Non-pigmented ciliary epithelial cell (primary cell): ENCODE data around the gene RASGEF1C.

Source experiments
- DNase-seq: peaks from one replicate; pipeline ENCODE4 v3.0.0-alpha.2; 2010; ENCODE audit warnings: low read depth

Gene RASGEF1C

DNA sequence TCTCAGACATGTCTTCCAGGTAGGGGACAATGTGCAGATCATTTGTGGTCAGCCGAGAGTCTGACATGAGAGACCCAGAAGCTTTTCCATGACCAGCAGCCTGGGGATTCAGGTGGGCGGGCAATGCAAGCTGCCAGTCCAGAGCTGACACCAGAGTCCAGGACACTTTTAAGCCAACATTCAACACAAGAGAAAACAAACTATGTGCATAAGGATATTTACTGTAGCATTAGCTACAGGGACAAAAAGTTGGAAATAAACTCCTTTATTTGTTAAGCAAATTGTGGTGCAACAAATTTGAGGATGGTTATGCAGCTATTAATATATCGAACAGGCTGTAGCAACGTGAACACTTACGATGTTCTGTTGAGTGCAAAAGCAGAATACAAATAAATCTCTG, 127.5 kb downstream of the RASGEF1C start:
- DNase-seq, result no peak

DNA sequence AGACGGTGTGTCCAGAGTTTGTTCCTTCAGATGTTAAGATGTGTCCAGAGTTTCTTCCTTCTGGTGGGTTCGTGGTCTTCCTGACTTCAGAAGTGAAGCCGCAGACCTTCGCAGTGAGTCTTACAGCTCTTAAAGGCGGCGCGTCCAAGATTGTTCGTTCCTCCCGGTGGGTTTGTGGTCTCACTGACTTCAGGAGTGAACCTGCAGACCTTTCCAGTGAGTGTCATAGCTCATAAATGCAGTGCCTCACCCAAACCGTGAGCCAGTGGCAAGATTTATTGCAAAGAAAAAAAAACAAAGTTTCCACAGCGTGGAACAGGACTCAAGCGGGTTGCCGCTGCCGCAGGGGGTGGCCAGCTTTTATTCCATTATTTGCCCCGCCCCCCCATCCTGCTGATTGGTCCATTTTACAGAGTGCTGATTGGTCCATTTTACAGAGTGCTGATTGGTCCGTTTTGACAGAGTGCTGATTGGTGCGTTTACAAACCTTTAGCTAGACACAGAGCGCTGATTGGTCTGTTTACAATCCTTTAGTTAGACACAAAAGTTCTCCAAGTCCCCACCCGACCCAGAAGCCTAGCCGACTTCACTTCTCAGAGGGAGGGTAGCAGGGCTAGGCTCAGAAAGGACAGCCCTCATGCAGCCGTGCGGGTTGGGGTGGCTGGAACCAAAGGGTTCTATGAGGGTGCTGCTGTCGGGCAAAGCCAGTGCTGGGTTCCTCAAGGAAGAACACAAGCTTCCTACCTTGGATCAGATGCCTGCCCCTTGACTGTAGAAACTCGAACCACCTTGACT, 128.3 kb downstream of the RASGEF1C start:
- DNase-seq, result no peak

DNA sequence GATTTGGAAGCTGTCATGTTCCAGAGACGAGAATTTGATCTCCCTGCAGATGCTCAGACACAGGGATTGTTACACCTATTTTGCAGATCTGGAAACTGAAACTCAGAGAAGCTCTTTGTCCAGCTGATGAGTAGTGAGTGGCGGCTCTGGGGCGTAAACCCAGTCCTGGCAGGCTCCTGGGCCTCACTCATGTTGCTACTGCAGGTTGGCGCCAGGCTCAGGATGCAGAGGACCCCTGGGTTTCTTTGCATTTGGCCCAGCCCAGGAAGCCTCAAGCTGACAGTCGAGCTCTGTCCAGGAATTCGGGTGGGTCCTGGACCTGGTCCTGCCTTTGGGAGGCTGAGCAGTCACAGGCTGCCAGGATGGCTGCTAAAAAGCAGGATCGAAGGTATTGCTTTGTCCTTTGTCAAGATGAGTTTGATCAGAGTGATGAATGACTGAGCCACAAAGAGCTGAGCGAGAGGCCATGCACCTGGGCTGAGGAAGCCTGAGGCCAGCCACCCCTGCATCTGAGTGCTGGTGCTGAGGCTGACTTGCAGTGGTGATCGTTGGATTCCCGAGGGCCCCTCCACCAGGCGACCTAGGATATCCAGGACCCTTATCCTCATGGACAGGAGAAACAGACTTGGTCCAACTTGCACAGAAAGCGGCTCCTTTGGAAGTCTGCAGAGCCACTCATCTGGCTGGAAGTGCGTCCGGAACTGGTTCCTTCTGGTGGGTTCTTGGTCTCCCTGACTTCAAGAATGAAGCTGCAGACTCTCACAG, 129.1 kb downstream of the RASGEF1C start:
- no peak for DNase-seq

DNA sequence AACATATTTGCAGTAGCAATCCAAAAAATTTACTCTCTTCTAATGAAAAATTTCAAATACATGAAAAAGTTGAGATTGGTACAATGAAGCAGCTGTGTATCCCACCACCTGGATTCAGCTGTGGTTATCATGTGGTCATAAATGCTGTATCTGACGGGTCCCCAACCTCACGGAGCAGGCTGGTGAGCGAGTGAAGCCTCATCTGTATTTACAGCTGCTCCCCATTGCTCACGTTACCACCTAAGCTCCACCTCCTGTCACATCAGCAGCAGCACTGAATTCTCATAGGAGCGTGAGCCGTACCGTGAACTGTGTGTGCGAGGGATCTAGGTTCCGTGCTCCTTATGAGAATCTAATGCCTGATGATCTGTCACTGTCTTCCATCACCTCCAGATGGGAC, 130.7 kb downstream of the RASGEF1C start:
- no peak for DNase-seq

DNA sequence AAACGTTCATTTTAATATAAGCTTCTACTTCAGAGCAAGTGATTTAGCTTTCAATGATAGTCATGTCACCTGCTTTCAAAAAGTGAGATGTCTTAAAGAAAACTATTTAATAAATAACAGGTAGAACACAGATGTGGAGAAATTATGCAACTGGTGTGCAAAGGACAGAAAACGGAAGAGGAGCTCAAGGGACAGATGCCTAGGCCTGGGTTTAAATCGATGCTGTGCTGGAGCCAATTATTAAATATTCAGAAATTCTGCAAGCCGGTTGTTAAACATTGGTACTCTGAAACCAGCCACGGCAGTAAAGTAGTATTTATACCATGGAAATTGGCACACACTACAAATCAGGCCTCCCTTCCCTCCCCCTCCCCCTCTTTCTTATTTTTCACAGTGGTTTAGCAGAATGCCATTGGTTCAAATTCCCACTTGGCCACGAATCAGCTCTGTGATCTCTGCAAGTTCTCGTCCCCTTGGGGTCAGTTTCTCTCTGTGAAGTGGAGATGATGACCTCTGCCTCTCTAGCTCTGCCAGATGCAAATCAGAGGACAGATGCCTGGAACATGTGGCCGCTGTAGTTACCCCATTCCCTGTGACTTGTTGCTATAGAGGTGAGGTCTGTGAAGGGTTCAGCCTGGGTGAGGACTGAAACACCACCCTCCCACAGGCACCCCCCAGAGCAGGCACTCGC, 131.3 kb downstream of the RASGEF1C start:
- DNase-seq, result no peak

DNA sequence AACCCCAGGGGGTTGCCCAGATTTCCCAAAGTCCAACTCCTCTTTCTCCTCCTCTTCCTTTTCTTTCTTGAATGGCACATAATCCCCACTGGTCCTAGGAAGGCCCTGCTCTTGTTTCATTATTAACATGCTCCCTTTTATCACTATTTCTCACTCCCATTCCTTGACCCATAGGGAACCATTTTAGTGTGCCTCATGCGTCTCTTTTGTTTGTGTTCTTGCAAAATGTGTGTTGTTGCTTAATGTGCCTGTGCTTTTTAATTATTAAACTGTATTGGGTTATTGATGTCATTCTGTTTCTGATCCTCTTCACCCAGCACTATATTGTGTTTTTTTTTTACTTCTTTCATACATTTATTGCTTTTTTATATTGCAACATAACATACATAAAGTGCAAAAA, 133.3 kb downstream of the RASGEF1C start:
- no peak for DNase-seq

DNA sequence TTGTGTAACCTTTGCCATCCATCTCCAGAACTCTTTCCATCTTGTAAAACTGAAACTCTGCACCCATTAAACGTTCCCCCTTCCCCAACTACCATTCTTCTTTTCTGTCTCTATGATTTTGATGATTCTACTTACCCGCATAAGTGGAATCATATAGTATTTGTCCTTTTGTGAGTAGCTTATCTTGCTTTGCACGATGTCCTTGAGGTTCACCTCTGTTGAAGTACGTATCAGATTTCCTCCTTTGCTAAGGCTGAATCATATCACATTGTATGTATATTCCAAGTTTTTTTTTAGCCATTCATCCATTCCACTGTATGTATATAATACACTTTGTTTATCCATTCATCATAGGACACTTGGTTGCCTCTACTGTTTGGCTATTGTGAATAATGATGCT, 134.5 kb downstream of the RASGEF1C start:
- no peak for DNase-seq

DNA sequence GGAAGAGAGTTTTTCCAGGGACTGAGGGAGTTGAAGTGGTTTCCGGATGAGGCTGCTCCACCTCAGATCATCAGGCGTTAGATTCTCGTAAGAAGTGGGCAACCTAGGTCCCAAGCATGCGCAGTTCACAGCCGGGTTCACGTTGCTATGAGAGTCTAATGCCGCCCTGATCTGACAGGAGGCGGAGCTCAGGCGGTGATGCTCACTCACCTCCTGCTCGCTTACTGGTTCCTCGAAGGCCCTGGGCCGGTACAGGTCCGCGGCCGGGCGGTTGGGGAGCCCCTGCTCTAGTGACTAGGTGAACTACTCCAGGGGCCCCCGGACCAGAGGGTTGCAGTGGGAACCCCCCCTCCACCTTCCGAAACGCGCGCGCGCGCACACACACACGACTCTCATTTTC, 136.5 kb downstream of the RASGEF1C start:
- DNase-seq, result no peak

DNA sequence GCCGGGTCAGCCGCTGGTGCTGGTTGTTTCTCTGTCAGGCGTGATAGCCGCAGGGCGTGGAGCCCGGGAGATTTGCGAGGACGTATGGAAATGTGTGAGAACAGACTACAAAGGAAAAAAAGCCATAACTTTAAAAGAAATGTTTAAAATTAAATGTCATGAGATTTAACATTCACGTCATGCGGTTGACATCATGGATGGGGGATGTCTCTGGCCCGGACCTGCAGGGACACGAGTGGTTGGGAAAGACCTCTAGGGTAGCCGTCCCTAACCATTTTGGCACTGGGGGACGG, 136.8 kb downstream of the RASGEF1C start:
- DNase-seq, result no peak

DNA sequence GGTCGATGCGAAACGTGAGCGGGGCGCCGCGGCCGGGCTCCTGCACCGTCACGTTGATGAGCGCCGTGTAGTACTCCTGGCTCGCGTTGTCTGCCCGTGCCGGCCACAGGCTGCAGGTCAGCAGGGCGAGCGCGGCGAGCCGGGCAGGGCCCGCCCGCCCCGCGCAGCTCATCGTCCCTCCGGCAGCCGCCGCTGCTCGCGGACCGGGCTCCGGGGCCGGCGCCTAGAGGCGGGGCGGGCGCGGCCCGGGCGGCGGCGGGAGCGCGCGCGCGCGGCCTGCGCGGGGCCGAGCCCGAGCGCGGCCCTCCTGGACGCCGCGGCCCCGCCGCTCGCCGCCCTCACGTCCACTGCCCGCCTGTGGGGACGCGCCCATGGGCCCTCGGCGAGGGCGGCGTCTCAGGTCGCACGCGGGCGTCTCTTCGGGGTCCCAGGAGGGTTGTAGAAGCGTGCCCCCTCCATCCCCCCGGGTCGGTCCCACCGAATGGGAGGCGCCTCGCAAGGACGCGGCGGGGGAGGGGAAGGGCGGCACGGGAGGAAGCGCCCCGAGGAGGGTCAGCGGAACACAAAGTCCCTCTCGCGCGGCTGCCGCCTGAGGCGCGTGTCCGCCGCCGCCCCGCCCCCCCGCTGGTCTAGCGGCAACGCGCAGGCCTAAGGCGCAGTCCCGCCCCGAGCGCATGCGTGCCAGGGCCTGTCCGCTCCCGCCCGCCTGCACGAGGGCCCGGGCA, 137.3 kb downstream of the RASGEF1C start, which contains the start of gene RNF130:
Gene RNF130 (minus strand): TSS at position 229 of the 725 bp plus-strand sequence. CDS start 57 bp downstream, at position 172.
- no peak for DNase-seq

DNA sequence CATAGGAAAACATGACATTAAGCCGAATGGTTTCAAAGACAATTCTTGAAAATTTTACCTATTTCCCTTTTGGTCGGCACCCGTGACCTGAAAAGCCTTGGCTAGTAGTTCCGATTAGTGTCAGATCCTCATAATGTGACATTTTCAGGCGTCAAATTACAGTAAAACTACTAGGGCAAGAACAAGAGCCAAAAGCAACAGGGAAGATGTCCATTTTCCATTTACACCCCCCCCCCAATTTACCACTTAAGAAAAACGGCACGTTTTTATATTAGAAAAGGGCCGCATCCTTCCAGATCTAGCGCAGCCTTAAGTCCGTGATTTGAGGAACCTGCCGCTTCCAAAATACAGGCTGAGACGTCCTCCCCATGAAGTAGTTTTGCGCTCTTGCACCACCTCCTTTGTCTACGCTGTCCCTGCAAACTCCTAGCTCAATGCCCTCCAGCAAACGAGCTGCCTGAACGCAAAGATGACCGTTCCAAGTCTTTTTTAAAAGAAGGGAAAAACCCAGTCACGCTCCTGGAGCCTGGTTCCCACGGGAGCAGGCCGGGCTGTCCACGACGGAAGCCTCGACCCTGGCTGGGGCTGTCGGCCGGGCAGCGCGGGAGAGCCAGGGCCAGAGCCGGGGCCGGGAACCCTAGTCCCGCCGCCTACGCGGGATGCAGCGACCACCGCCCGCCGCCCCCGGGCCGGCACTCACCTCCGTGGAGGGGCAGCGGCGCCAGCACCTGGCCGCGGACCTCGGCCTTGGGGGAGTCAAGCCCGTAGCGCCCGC, 138.1 kb downstream of the RASGEF1C start:
- DNase-seq, result no peak

DNA sequence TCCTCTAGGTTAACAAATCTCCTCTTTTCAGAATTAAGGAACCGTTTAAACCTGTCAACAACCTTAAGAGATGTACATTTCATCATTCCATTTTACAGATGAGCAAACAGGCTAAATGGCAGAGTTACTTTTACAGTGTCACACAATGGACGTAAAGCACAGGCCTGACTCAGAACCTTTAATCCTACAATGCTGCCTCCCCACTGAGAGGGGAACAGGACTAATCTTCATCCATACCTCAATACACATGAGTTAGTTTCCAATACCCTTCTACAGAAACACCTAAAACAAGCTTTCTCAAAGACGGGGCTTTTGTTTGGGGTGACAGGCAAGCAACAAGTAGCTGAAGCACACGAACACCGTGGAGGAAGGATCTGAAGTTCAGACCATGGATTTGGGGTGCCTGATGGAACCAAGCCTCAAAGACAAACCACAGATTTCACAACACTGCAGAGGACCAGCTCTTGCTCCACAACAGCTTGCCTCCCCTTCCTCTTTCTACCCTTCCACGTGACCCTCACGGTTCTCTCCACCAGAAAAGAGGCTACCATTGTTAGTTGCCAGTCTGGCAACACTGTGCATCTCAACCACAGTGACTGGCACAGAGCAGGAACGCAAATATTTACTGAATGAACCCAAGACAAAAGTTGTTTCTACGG, 139.3 kb downstream of the RASGEF1C start:
- no peak for DNase-seq

DNA sequence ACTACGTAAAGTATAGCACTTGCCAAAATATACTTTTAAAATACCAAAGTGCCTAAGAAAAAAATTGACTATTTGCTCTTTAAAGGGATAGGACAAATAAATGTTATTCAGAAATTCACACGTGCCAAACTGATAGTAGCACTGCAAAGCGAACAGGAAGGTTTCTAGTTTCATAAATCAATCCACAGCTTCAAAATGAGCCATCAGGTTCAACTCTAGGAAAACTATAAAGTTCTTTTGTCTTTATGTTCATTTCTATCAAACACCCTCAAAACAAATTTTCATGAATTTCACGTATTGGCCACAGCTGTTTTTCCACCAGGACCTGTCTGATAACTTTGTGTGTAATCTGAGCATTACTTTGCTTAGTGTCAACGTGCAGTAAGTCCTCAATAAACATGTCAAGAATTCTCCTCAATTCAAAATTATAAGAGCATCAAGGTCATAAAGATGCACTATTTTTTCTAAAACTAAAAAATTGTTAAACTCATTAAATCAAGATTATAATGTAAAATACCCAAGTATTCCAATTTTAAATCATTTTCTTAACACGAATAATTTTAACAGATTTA, 140.4 kb downstream of the RASGEF1C start:
- no peak for DNase-seq

DNA sequence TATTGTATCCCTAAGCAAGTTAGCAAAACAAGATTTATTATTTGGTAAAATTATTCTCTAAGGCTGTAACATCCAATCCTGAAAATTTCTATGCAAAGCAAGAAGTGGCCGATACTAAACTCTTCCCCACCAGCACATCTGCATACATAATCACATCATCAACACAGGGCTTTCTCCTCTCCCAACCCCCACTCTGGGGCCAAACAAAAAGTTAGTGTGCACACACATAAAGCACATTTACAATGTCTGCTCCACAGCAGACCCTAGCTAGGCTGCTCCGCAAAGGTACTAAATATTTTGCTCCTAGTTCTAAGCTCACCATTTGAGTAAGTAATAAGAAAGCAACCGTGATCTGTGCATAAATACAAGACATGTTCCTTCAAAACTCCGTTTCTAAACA, 141.0 kb downstream of the RASGEF1C start:
- no peak for DNase-seq

DNA sequence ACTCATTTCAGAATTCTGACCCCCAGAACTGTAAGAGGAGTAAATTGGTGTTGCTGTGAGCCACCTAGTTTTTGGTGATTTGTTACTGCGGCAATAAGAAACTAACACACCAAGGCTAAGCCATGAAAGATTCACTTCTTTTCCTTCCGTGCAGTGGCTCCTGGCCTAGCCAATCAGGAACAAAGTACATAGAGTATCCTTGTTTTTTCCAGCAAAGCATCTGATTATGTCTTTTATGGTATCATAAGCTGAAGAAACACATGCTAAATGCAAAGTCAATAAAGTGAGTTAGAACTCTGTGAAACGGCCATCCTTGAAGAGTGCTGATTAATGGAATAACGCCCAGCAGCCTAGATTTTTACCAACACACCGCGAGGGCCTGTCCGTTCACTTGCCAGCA, 148.8 kb downstream of the RASGEF1C start:
- DNase-seq, result no peak

DNA sequence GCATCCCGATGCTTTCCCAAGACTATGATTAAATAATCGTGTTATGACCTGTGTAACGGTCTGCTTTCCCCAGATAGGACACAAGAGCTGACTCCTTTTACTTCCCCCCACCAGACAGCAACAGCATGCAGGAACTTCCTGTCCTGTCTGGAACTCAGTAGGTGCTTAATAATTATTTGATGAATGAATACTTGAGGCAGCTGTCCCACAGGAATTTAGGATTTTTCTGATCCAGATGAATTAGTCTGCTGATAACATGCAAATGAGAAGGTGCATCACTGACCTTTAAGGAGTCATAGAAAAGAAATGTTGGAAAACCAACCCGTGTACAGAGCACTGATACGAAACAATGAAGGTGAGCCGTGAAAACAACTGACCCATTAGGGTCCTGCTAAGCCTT, 149.7 kb downstream of the RASGEF1C start:
- no peak for DNase-seq

DNA sequence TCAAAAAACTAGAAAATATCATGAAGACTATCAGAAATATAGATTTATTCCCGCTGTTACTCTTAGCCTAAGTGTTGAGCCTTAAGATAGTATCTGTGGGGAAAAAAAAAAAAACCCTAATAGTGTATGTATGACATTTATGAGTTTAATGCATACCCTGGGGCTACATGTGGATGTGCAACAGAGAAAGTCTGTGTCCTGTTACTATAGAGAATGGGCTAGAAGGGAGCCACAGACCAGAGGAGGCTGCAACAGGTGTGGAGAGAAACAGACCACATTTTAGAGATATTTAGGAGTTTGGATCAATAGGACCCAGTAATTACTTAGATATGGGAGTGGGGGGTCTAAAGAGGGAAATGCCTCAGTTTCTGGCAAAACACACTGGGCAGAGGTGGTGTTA, 152.9 kb downstream of the RASGEF1C start:
- no peak for DNase-seq

DNA sequence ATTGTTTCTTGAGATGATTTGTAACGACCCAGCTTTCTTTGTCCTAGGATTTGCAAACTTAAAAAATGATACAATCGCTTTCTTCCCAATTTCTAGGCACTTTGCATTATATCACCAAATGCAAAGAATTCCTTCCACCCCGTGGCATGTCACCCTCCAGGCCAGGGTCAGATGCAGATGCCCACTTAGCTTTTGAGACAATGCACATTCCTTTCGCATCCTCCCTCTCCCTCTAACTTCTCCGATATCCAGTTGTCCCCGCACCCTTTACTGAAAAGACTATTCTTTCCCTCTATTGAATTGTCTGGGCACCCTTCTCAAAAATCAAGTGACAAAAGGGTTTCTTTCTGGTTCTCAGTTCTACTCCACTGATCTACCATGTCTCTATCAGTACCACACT, 154.8 kb downstream of the RASGEF1C start:
- DNase-seq, result no peak

DNA sequence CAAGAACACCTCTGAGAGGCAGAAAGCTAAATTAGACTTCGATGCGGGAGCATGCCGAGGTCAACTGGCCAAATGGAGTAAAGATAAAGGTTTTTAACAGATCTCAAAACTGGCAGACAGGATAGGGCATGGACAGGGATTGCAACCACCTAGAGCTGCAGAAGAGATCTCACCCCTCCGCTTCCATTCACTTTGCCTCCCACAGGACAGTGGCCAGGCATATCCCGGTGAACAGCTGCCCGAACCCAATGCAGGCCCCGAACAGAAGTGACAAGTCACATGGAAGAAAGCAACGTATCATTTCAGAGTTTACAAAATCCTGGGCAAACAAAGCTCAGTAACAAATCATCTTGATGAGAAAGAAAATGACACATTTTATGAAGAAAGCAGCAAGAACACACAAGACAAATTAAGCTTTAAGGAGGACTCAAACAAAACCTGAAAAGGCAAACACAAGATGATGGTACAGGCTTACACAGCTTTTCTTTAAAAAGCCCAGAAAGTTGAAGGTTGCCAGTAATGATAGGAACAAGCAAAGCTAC, 155.9 kb downstream of the RASGEF1C start:
- DNase-seq, result no peak

DNA sequence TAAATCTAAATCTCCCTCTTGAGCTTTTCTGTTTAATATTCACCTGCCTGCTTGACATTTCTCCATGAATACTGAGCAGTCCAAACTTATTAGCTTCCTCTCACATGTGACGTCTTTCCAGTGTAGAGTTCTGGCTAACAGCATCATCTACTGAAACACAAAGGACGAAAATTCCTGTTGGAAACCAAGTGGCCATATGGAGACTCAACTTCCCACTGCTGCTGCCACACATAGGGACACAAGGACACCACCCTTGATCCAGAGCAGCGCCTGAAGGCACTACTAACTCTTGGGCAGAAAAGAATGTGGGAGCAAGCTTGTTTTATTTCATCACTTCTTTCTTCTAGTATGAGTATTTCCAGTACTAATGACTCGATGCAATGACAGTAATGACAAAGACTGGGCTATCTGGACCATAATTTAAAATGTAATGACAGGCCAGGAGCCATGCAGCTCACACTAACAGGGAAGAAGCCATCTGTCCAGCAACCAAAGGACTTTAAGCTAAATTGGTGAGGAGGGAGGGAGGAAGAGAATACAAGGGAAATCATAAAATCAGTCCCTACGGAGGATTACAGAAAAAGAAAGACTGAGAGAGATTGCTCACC, 156.7 kb downstream of the RASGEF1C start:
- DNase-seq, result no peak
